ENCODE results near the gene USP22.
A peak's percentile ranks its signal among the peaks of the same experiment; 100 is the strongest.

Gene USP22

GRCh38 chr17:21030375-21030774 is 12.4 kb downstream of the USP22 start:
- DNase-seq (ENCODE audit: insufficient read length) (no peak), FAIRE-seq (no peak)
- TF ChIP-seq TAF1 (IDR thresholded peaks at IDR 0.05; ENCODE audit: borderline replicate concordance, low read depth, low read length) (no peak), POLR2A (IDR thresholded peaks at IDR 0.05; ENCODE audit: low read depth, low read length) (no peak), POLR2AphosphoS5 (IDR thresholded peaks at IDR 0.05; ENCODE audit: low read depth, low read length) (no peak)

- TF ChIP-seq POLR2A (IDR thresholded peaks at IDR 0.05; ENCODE audit: low read depth, low read length) = no peak
- no peak for TF ChIP-seq TAF1 (IDR thresholded peaks at IDR 0.05; ENCODE audit: borderline replicate concordance, low read depth, low read length)
- no peak for TF ChIP-seq POLR2AphosphoS5 (IDR thresholded peaks at IDR 0.05; ENCODE audit: low read depth, low read length)
- DNase-seq (ENCODE audit: insufficient read length) (no peak), FAIRE-seq (no peak)
Observed at GRCh38 chr17:21029515-21029914, 13.3 kb downstream of the USP22 start.

GRCh38 chr17:21029036-21029435 is 13.8 kb downstream of the USP22 start:
- TF ChIP-seq TAF1 (IDR thresholded peaks at IDR 0.05; ENCODE audit: borderline replicate concordance, low read depth, low read length) (no peak), POLR2AphosphoS5 (IDR thresholded peaks at IDR 0.05; ENCODE audit: low read depth, low read length) (no peak), POLR2A (IDR thresholded peaks at IDR 0.05; ENCODE audit: low read depth, low read length) (no peak)
- FAIRE-seq (no peak), DNase-seq (ENCODE audit: insufficient read length) (no peak)

- no peak for FAIRE-seq
- TF ChIP-seq POLR2AphosphoS5 (IDR thresholded peaks at IDR 0.05; ENCODE audit: low read depth, low read length) (no peak), POLR2A (IDR thresholded peaks at IDR 0.05; ENCODE audit: low read depth, low read length) (no peak), TAF1 (IDR thresholded peaks at IDR 0.05; ENCODE audit: borderline replicate concordance, low read depth, low read length) (no peak)
Observed at GRCh38 chr17:21028192-21028591, 14.6 kb downstream of the USP22 start.

GRCh38 chr17:21027031-21027430 is 15.8 kb downstream of the USP22 start:
- FAIRE-seq (no peak), DNase-seq (ENCODE audit: insufficient read length) (no peak)
- TF ChIP-seq POLR2A (IDR thresholded peaks at IDR 0.05; ENCODE audit: low read depth, low read length) (no peak), POLR2AphosphoS5 (IDR thresholded peaks at IDR 0.05; ENCODE audit: low read depth, low read length) (no peak), TAF1 (IDR thresholded peaks at IDR 0.05; ENCODE audit: borderline replicate concordance, low read depth, low read length) (no peak)

More at GRCh38 chr17:21028192-21028591, 14.6 kb downstream of the USP22 start:
- no peak for DNase-seq (ENCODE audit: insufficient read length)

GRCh38 chr17:21025451-21025850 is 17.4 kb downstream of the USP22 start:
- TF ChIP-seq POLR2AphosphoS5 (IDR thresholded peaks at IDR 0.05; ENCODE audit: low read depth, low read length) = no peak
- no peak for TF ChIP-seq POLR2A (IDR thresholded peaks at IDR 0.05; ENCODE audit: low read depth, low read length)
- TF ChIP-seq TAF1 (IDR thresholded peaks at IDR 0.05; ENCODE audit: borderline replicate concordance, low read depth, low read length) = no peak
- no peak for DNase-seq (ENCODE audit: insufficient read length)
- peak; percentile 38 for FAIRE-seq

- DNase-seq (ENCODE audit: insufficient read length) (no peak), FAIRE-seq (no peak)
- TF ChIP-seq POLR2AphosphoS5 (IDR thresholded peaks at IDR 0.05; ENCODE audit: low read depth, low read length) = no peak
Observed at GRCh38 chr17:21024024-21024423, 18.8 kb downstream of the USP22 start.

GRCh38 chr17:21021208-21021803 is 21.5 kb downstream of the USP22 start:
- FAIRE-seq (no peak), DNase-seq (ENCODE audit: insufficient read length) (no peak)
- TF ChIP-seq POLR2A (IDR thresholded peaks at IDR 0.05; ENCODE audit: low read depth, low read length) (no peak), POLR2AphosphoS5 (IDR thresholded peaks at IDR 0.05; ENCODE audit: low read depth, low read length) (no peak), TAF1 (IDR thresholded peaks at IDR 0.05; ENCODE audit: borderline replicate concordance, low read depth, low read length) (no peak)

GRCh38 chr17:21020622-21021021 is 22.2 kb downstream of the USP22 start:
- DNase-seq (ENCODE audit: insufficient read length) (no peak), FAIRE-seq (no peak)
- no peak for TF ChIP-seq POLR2AphosphoS5 (IDR thresholded peaks at IDR 0.05; ENCODE audit: low read depth, low read length)
- TF ChIP-seq TAF1 (IDR thresholded peaks at IDR 0.05; ENCODE audit: borderline replicate concordance, low read depth, low read length) = no peak
- no peak for TF ChIP-seq POLR2A (IDR thresholded peaks at IDR 0.05; ENCODE audit: low read depth, low read length)

GRCh38 chr17:21019976-21020586 is 22.7 kb downstream of the USP22 start:
- no peak for DNase-seq (ENCODE audit: insufficient read length)

GRCh38 chr17:21018894-21019293 is 23.9 kb downstream of the USP22 start:
- no peak for TF ChIP-seq POLR2AphosphoS5 (IDR thresholded peaks at IDR 0.05; ENCODE audit: low read depth, low read length)
- no peak for TF ChIP-seq POLR2A (IDR thresholded peaks at IDR 0.05; ENCODE audit: low read depth, low read length)
- no peak for TF ChIP-seq TAF1 (IDR thresholded peaks at IDR 0.05; ENCODE audit: borderline replicate concordance, low read depth, low read length)
- DNase-seq (ENCODE audit: insufficient read length) (no peak), FAIRE-seq (no peak)

More at GRCh38 chr17:21019976-21020586, 22.7 kb downstream of the USP22 start:
- FAIRE-seq = no peak
- TF ChIP-seq POLR2A (IDR thresholded peaks at IDR 0.05; ENCODE audit: low read depth, low read length) = no peak; the same call in 1 of the 2 replicates
- no peak for TF ChIP-seq TAF1 (IDR thresholded peaks at IDR 0.05; ENCODE audit: borderline replicate concordance, low read depth, low read length)
- no peak; the same call in 1 of the 2 replicates for TF ChIP-seq POLR2AphosphoS5 (IDR thresholded peaks at IDR 0.05; ENCODE audit: low read depth, low read length)

- TF ChIP-seq POLR2A (IDR thresholded peaks at IDR 0.05; ENCODE audit: low read depth, low read length) = 0 out of 2 replicates have a peak, but pooled peaks have one; percentile 13
- no peak for TF ChIP-seq TAF1 (IDR thresholded peaks at IDR 0.05; ENCODE audit: borderline replicate concordance, low read depth, low read length)
- no peak for FAIRE-seq
- no peak for DNase-seq (ENCODE audit: insufficient read length)
Observed at GRCh38 chr17:21017861-21018260, 24.9 kb downstream of the USP22 start.

Measured in GM12892 (cell line).